Right renal pelvis (tissue), 4 donors: ENCODE results near the gene POLA1. TPM values are rescaled to one million over a fixed set of nuclear protein-coding genes. Genes with fewer than 3 reads are reported as not detected.
A peak's percentile ranks its signal among the peaks of the same experiment; 100 is the strongest.
"Not testable (repeated sequence)": the region's sequence is repeated elsewhere in the genome, so short reads cannot be mapped to it uniquely, and the experiment has no call there.

Source experiments
- DNase-seq, 4 donors: peaks; one replicate each; pipeline ENCODE4 v3.0.0-alpha.2; 2013; ENCODE audit warnings: low read depth in 4 of 4, low spot score in 3 of 4, missing footprints in 1 of 4
- polyA plus RNA-seq, 4 donors: library from polyadenylated mRNA; unstranded; fragments of 120-200 nt; gene quantifications; one replicate each; pipeline ENCODE4 v1.2.1, GENCODE V29; 2013; ENCODE audit not compliant: insufficient read length in 4 of 4

The POLA1 gene
- polyA plus RNA-seq, 4 donors: 15.4 to 18.9 (median 18.4) TPM

GRCh38 chrX:24777660-24778059, 83.9 kb downstream of the POLA1 start:
- no peak for DNase-seq

GRCh38 chrX:24782011-24782410, 88.3 kb downstream of the POLA1 start:
- DNase-seq: no peak

GRCh38 chrX:24789047-24789446, 95.3 kb downstream of the POLA1 start:
- DNase-seq: no peak

- DNase-seq: no peak
Measured at GRCh38 chrX:24790166-24790565, 96.4 kb downstream of the POLA1 start.

- DNase-seq: no peak
Measured at GRCh38 chrX:24796204-24796603, 102.5 kb downstream of the POLA1 start.

- no peak for DNase-seq
Measured at GRCh38 chrX:24799078-24799477, 105.4 kb downstream of the POLA1 start.

GRCh38 chrX:24799565-24799964, 105.8 kb downstream of the POLA1 start:
- DNase-seq: peak in 1 of 4 donors; percentile 4

GRCh38 chrX:24805201-24805600, 111.5 kb downstream of the POLA1 start:
- DNase-seq: no peak

GRCh38 chrX:24819807-24820206, 126.1 kb downstream of the POLA1 start:
- not testable (repeated sequence) for DNase-seq

GRCh38 chrX:24828147-24828546, 134.4 kb downstream of the POLA1 start:
- DNase-seq: no peak

GRCh38 chrX:24828600-24828999, 134.9 kb downstream of the POLA1 start:
- no peak for DNase-seq

- DNase-seq: no peak
Measured at GRCh38 chrX:24833695-24834094, 140.0 kb downstream of the POLA1 start.

GRCh38 chrX:24837966-24838365, 144.2 kb downstream of the POLA1 start:
- no peak for DNase-seq

GRCh38 chrX:24838629-24839028, 144.9 kb downstream of the POLA1 start:
- peak in 2 of 4 donors; percentile 10 to 23 for DNase-seq

GRCh38 chrX:24839331-24839730, 145.6 kb downstream of the POLA1 start:
- no peak for DNase-seq

- no peak for DNase-seq
Measured at GRCh38 chrX:24842486-24842885, 148.8 kb downstream of the POLA1 start.

- no peak for DNase-seq
Measured at GRCh38 chrX:24846550-24847150, 152.9 kb downstream of the POLA1 start.

- no peak for DNase-seq
Measured at GRCh38 chrX:24851289-24851688, 157.6 kb downstream of the POLA1 start.

GRCh38 chrX:24851780-24852179, 158.1 kb downstream of the POLA1 start:
- no peak for DNase-seq

- DNase-seq: no peak
Measured at GRCh38 chrX:24858004-24858746, 164.5 kb downstream of the POLA1 start.

- no peak for DNase-seq
Measured at GRCh38 chrX:24859211-24859841, 165.6 kb downstream of the POLA1 start.

- no peak for DNase-seq
Measured at GRCh38 chrX:24860140-24860539, 166.4 kb downstream of the POLA1 start.
